Ramos (cell line): ENCODE data around the gene CDH13.

Experiments used
- in situ Hi-C: fragments of 300-500 bp; cut with MboI; formaldehyde crosslinking; loops from one replicate; pipeline ENCODE4 v1.14.3; 2022; ENCODE audit warnings: low sequenced_read_pairs; ENCODE audit not compliant: unreplicated experiment

Gene CDH13

DNA sequence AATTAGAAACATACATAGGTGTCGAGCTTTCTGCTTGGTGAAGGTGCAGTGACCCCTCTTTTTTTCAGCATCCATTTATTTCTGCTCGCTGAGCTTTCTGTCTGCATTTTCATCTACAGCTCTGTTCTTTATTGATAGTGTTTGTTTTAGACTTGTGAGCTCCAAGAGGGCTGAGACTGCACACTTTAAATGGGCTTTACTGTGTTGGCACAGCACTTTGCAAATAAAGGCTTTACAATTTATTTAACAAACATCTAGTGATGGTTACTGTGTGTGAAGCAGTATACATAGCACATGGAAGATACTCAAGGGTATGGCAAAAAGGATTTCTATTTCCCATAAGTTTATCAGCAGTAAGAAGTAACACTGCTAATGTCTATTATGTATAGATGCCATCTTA is 617.3 kb downstream of the CDH13 start:
- in situ Hi-C loops = no loop called here

DNA sequence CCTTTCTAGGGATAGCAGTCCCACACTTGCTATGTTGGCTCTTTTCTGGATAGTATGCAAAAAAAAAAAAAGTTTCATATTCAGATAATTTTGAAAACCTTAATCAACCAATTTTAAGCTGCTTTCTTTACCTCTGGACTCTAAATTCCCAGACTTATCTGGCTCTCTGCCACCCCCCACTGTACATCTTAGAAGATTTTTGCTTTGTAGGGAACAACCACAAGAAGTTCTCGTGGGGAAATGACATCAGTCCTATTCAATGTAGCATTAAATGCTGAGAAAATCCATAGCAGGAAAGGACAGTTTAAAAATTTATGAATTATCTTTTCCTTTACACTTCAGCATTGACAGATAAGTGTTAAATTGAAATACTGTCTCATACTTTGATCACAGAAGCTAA is 618.3 kb downstream of the CDH13 start:
- in situ Hi-C loops = no loop called here

DNA sequence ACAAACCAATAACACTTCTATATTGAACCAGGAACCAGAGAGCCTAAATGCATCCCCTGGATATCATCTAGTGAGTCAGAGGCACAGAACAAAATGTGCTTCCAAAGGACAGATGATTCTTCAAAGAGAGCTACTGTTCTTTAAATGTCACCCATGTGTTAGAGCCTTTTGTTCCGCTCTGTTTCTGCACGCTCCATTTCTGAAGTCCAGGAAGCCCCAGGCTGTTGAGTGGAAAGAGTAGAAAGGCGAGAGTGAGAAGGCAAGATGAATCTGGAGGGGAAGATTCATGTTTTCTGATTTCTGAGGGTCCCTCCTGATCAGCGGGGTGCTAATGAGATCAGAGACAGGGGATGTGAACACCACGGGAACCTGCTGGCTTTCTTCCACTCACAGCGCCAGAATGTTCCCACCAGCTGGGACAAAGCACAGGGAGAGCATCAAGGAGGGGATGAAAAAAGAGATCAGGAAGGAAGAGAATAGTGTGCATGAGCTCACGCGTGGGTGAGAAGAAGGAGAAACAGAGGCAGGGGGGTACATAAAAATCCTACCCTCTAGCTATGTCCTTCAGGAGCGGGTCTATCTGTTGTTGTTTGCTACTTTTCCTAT is 621.1 kb downstream of the CDH13 start:
- in situ Hi-C loops = no loop called here

DNA sequence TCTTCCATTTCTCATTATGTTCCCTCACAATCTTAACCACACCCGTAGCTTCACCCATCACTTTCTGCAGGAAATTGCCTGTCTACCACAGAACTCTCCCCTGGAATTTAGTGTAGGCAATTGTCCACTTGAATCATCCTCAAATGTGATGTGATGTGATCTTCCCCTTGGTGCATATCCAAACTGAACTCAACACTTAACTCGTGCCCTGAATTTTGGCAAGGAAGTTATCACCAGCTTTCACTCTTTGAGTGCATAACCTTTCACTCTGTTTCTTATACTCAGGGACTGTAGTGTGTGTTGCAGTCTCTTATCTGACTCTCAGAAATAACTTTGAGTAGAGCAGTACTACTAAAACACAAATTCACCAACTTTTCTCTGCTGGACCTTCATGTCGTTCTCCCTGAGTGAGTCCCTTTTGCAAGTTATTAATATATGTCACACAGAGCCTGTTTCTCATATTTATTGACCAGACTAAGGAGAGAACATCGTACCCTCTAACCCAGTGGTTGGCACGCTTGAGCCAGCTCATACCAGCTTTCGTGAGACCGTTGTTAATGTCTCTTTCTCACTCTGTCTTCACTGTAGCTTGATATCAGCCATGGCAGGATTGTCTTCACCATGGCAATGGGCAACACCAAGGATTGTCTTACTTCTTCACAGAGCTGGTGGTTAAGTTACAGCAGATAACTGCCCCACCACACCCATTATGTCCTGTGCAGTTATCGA is 622.1 kb downstream of the CDH13 start:
- in situ Hi-C loops = no loop called here

DNA sequence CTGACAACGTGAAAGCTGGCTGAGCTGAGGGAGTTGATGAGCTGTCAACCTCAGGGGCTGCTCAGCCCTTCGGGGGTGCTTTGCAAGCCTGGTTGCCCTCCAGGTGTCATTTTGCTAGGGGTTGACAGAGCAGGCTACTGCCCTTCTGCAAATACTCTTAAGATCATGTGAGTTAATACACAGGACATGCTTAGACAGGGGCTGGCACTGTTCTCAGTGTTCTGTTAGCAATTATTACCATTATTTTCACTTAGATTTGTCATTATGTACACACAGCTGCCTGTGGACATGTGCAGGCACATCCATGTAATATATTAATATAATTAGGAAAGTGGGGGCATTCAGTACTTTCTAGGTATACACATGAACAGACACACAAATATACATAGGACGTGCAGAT is 626.8 kb downstream of the CDH13 start:
- in situ Hi-C loops = no loop called here

DNA sequence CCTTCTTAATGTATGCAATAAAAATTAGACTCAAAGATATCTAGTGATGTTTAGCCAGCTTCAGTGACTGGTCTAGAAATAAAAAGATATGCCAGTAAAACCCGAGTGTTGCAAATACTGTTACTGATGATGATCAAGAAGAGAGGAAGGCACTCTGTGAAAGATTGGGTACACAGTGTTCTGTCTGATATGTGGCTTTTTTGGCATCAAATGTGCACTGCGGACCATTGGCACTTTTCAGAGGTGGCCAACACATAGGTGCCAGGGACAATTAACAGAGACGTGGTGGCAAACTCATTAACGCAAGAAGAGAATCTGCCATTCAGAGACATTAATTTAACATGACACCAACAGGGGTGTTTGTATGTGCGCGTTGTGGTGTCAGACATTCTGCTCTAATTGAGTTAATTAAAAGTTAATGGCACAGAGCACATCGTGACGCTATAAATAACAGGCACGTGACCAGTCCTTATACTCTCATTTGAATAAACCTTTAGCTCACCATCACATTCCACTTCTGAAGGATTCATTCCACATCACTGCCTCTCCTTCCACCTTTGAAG is 631.7 kb downstream of the CDH13 start:
- in situ Hi-C loops = no loop called here

DNA sequence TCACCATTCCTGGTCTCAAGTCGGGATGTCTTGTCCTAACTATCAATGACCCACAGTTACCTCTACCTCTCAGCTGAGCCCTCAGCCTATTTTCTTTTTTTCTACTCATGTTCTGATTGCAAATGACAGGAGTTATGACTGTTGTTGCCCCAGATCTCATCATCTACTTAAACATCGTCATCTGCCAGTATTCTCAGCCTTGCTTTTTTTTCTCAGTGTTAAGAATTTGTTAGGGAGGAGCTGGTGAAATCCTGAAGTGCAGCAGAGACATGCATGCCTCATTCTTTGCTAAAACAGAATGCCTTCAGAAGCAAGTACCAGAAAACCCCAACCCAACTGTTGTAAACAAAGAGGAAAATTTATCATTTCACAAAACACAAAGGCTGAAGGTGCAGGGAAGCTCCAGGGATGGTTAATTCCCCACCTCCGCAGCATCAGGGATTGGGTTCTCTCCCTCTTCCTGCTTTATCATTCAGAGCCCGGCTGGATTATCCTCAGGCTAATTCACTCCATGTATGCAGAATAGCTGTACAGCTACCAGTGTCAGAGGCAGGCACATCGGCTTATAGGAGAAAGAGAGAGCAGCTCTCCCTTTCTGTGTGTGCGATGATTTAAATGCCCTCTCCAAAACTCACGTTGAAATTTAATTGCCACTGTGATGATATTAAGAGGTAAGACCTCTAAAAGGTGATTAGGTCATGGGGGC is 640.2 kb downstream of the CDH13 start:
- in situ Hi-C loops = no loop called here

DNA sequence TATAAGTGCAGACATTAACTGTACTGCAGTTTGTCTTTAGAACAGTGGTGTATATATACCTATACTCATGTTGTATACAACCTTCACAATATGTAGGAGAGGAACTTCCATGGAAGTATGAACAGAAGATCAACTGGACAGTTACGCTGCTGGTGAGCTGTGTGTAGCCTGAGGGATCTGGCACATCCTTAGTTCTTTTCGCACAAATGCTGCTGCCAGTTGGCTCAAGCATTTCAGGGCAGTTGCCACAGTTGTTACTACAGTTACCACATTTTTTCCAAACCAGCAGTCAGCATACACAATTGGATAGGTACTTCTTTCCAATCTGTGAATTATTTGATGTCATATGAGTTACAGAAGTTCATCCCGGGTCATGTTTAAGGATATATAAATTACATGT is 641.4 kb downstream of the CDH13 start:
- in situ Hi-C loops = no loop called here

DNA sequence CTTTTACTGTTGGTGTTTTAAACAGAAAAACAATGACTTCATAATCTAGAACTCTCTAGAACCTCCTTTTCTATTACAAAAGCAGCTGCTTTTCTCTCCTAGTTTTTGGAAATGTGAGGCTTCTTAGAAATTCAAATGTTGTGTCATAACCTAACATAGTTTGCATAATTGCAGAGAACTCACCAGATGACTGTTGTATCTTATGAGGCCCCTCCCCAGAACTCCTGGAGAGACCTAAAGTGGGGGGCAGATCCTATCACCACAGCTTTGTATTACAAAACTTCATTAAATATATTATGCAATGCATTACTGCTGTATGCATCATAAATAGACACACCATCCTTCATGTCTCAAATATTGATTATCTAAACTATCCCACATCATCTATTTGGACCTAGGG is 642.3 kb downstream of the CDH13 start:
- in situ Hi-C loops = no loop called here

DNA sequence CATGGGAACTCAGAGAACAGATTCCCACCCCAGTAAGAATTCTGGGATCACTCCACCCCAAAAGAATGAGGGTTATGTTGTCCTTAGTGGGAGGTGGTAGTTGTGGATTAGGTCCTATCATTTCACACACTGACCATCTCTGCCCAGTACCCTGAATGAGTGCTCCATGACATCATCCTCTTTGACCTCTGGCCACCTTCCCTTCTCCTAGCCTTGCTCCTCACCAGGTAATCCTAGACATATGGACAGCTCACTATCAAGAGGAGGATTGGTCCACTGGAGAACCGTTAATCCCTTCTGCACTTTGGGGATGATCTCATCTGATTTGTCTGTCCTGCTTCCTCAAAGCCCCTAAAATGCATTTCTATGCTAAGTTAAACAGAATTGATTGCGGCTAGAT is 642.8 kb downstream of the CDH13 start:
- in situ Hi-C loops = no loop called here

DNA sequence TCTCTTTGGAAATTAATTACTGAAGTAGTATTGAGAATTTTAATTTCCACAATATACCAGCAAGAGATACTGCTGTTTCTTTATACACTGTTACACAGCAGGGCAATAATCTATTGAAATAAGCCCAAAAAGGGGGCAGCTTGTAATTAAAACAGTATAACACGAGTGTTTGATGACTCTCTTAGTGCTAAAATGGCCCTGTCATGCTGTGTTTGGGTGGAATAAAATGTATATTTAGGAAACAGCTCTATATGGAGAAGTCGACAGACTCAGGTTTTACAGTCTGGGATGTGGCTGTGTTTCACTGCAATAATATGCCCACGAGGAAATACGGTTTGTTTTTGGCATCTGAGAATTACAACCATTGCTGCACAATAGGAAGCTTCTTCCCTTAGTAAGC is 643.3 kb downstream of the CDH13 start:
- in situ Hi-C loops = no loop called here

DNA sequence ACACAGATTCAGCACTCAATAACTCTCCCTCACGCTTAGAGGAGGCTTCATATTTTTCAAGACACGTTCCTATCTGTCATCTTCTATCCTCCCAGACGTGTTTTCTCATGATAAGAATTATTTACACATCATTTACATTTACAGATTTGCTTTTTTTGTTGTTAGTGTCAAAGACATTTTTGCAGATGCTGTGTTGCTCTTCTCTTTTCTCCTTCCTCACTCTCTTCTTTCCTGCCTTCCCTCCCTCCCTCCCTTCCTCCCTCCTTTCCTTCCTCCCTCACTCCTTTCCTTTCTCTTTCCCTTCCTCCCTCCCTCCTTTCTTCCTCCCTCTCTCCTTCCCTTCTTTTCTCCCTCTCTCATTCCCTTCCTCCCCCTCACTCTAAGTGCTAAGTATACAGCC is 643.9 kb downstream of the CDH13 start:
- in situ Hi-C loops = no loop called here

DNA sequence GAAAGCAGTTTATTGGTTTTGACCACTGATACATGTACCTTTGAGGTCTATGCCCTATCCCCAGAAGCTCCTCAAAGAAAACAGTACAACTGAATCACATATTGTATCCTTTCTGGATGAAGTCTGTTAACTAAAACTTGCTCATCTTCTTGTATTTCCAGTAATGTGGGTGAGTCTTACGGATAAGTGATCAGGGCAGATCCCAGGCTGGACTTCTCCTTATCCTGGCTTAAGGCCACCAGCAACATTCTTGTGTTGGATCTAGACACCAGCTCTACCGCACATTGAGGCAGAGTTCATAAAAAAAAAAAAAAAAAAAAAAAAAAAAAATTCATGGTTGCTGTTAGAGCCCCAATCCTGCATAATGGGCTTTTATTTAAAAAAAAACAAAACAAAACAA is 644.4 kb downstream of the CDH13 start:
- in situ Hi-C loops = no loop called here

DNA sequence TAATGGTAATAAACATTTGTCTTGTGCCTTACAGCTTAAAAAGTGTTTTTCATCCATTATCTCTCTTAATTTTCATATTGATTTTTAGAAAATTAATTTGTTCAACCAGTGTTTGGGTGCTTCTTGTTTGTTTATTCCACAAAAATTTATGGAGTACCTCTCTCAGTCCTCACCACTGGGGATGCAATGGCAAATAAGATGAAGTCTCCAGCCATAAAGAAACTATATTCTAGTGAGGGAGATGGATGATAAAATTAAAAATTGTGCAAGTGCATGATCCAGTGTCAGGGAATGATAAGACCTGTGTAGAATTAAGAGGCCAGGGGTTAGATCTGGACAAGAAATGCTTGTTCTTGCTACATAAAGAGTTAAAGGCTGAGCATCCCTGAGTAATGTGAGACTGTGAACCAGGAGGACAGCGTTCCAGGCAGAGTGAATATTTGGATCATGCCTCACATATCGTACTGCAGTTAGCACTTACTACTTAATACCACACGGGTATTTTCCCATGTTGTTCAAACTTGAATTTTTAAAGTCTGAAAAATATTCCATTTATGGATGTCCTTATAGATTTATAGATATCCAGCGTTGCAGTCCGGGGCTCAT is 645.3 kb downstream of the CDH13 start:
- in situ Hi-C loops = no loop called here

DNA sequence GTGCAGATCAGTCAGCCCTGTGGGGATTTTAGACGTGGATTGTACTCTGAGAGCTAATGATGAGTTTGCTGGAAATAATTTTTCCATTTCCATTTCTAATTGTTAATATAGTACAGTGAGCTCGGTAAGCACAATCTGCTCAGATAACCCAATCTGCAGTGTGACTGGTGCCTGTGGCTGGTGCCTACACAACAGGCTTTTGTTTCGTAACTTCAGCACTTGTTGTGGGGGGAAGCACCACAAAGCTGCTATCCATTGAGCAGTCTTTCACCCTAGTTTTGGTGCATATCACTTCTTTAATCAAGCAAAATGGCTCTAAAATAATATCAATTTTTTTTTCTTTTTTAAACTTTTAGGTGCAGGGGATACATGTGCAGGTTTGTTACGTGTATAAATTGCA is 646.1 kb downstream of the CDH13 start:
- in situ Hi-C loops = no loop called here

DNA sequence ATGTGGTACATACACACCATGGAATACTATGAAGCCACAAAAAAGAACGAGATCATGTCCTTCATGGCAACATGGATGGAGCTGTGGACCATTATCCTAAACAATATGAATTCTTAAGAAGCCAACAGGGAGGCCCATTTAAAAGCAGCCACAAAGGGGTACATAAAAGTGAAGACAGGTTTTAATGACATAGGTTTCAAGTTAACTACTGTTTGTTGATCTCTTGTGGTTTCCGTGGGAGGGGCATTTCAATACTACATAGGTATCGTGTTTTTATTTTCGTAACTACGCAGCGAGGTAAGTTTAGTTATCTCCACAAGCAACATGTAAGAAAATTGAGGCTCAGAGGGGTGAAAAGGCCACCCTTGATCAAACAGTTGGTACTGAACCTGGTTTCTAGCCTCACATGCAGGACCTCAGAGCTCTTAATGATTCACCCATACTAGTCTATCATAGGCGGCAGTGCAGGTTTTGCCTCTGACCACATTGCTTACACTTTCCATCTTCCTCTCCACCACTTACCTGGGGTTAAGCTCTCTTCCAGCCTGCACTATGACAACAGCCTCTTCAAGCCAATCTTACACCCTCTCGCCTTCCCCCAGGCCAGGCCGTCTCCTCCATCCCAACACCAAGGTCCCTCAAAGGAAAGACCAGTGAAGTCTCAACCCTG is 646.9 kb downstream of the CDH13 start:
- in situ Hi-C loops = no loop called here

DNA sequence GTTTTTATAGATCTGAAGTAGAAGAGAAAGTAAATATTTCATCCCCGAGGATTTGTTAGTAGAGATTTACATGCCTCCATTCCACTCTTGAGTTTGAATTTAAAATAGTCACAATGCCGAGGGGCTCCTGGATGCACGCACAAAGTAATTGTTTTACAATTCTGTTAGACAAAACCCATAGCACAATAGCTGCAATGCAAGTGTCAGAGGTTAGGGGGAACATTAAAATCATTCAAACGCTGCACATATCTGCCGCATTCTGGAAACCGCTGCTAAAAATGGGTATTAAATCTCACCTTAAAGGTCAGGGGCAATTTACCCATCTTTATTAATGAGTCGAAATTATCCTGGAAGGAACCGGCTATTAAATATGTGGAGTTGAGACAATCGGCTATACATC is 652.5 kb downstream of the CDH13 start:
- in situ Hi-C loops = no loop called here

DNA sequence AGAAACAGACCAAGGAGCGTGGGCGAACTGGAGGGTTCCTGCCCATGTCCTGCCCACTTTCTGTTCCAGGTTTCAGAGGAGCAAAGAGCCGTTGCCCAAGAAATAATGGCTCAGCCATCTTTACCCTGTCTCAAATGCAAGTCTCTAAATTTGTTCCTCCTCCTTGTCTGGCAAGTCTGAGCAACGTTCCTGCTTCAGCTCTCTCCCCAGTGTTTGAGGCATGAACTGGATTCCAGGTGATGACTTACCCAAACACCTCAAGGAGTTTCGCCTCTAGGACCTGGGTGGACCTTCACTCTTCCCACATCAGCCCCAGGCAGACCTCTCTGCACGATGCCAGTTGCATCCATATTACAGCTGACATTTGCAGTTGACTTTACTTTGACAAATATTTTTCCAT is 659.2 kb downstream of the CDH13 start:
- in situ Hi-C loops = no loop called here

DNA sequence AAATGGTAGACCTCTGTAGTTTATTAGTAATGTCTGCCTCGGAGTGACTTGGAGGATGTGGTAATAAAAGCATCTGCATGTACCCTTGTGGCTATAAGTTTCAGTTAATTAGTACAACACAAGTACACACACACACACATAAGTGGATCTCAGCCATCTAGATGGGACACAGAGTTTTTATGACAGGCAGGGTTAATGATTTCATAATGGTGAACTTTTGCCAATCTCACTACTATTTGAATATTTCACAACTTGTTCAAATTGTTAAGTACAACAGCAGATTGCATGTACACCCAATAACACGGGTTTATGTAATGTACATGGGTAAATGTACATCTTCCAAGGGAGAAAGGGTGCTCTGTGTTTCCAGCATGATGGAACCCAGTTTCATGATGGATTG is 669.7 kb downstream of the CDH13 start:
- in situ Hi-C loops = no loop called here

DNA sequence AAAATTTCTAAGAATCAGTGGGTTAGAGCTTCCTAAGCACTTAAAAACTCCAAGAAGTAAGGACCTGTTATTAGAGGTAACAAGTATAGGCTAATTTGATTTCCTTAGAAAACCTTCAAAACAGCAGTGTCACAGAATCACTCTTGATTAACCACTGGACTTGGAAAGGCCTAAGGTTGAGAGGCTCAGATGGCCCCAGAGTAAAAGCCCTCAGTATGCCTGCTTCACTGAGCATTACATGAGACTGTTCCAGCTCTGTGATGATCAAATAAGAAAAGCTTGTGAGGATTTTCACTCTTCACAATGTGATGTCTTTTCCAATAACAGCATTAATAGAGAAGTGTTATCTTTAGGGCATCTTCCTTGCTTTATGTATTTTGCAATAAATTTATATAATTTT is 671.8 kb downstream of the CDH13 start:
- in situ Hi-C loops = no loop called here
